ENCODE results near the gene GTF3C1. TPM values are rescaled to one million over a fixed set of nuclear protein-coding genes. Genes with fewer than 3 reads are reported as not detected.
A peak's percentile ranks its signal among the peaks of the same experiment; 100 is the strongest.

GTF3C1 gene
- total RNA-seq, 2 donors from 2014 or later = 39.8 to 47.7 TPM

DNA sequence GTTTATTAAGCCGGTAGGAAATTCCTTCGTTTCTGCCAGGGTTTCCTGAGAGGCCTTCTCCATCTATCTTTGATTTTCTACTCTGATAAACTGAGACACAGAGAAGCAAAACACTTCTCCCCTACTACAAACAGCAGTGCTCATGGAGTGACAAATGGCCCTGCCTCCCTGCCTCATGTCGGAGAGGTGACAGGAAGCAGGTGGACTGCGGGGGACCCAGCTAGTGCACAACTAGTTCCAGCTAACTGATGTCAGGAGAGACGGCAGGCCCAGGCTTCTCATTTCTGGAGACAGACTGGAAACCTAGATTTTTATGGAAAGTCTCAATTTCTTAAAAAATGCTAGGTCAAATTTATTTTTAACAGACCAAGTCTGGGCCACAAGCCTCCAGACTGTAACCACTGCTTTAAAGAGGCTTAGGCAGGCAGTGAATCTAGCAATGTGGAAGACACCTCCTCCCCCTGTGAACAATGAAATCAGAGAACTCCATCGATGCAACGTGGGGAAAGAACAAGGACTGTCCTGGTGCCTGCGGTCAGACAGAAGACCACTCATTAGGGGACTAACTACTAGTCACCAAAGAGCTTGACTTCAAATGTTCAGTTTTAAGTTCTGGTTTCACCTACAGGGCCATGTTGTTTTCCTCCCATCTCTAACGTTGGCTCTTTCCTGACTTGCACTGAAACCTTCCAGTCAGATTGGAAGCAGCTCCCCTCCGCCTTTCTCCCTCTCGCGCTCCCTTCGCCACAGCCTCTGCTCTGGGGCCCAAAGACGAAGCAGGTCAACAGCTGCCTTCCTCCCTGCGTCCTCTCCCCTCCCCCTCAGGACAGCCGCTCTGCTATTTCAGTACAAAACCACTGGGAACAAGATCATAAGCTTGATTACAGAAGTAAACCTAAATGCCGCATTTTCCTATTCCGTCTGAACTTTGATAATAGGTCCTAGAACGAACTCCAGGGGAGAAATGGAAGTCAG lies 17.6 kb downstream of the GTF3C1 start:
- intact Hi-C loops (cut with DNase I) = no loop called here
- no peak for DNase-seq (ENCODE audit: low spot score)

- intact Hi-C loops (cut with DNase I) = no loop called here
- DNase-seq (ENCODE audit: low spot score) = no peak
Observed at GRCh38 chr16:27531186-27531585, 18.5 kb downstream of the GTF3C1 start.

DNA sequence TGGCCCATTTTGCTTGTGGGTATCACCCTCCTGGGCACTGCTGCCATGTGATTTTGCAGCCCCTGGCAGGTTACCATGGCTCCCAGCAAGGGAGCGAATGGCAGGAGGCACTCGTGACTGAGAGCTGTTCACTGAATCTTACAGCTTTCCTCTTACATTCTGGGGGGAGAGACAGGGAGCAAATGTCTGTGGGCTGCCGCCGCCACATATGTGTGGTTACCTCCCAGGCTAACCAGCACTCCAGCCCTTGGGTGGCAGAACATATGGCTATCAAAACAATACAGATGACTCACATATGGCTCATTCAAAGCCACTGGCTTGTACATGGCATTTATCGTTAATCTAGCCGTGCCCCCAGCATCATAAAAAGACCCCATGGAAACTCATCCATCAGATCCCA lies 19.8 kb downstream of the GTF3C1 start:
- intact Hi-C loops (cut with DNase I) = no loop called here

DNA sequence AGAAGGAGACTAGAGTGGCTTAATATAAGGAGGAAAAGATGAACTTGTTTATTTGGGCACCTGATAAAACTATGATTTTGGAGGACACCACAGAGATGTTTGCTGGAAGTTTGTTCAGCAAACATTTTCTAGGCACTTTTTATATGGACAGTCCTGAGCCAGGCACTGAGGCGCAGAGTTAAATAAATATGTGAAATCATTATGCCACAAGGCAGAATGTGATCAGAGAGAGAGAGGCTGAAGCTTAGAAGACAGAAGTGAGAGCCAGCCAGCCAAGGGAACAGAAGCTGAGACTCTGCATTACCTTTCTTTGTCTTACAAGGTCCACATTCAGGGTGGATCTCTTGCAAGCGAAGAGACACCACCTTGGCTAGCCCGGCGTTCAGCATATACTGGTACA lies 21.4 kb downstream of the GTF3C1 start:
- intact Hi-C loops (cut with DNase I) = no loop called here
- DNase-seq (ENCODE audit: low spot score) = no peak

More for the DNA sequence above, 19.8 kb downstream of the GTF3C1 start:
- no peak for DNase-seq (ENCODE audit: low spot score)

DNA sequence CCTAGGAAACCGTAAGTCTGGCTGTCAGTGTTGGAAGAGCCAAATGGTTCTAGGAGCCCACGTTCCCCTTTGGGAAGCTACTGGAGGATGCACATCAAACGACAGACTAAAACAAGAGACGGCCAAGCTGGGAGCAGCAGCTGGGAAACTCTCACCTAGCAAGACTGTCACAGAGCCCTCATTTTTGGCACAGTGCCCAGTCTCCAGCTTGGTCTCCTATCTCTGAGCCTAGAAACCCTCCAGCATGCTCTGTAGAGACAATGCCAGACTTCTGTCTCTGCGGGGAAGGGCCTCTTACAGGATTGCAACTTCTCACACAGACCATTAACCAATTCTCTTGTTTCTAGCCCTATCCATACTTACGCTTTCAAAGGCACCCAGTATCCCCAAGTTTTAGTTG lies 23.5 kb downstream of the GTF3C1 start:
- DNase-seq (ENCODE audit: low spot score) = no peak
- intact Hi-C loops (cut with DNase I) = no loop called here

- no peak for DNase-seq (ENCODE audit: low spot score)
- intact Hi-C loops (cut with DNase I) = no loop called here
Observed at GRCh38 chr16:27522173-27522707, 27.5 kb downstream of the GTF3C1 start.

DNA sequence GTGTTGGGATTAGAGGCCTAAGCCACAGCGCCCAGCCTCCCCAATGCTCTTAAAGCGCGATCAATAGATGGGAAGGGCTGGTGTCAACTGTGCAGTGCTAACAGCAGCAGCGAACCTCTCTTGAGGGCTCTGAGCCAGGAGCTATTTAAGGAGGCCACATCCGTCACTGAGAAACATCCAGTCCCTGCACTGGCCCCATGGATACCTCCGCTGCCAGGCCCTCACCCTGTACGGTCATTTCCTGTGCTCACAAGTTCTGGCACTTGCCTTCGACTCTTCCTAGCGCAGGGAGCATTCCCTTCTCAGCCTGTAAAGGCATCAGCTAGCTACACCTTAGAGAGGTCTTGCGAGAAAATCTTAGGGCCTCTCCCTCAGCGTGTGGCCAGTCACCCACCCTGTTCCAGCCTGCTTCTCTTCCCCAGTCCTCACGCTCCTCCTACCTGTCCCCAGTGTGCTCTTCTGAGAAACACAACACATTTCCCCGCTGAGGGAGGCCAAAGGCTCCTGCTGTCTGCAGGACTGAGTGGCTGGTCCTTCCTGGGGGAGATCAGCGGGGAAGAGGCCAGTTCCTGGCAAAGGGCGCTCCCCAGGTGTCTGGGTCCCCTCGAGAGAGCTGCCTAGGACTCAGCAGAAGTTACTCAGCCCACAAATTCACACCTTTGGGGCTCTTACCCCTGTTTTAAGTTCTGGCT lies 28.6 kb downstream of the GTF3C1 start:
- intact Hi-C loops (cut with DNase I) = no loop called here
- DNase-seq (ENCODE audit: low spot score) = no peak

- DNase-seq (ENCODE audit: low spot score) = no peak
- intact Hi-C loops (cut with DNase I) = no loop called here
Observed at GRCh38 chr16:27518226-27518625, 31.5 kb downstream of the GTF3C1 start.

DNA sequence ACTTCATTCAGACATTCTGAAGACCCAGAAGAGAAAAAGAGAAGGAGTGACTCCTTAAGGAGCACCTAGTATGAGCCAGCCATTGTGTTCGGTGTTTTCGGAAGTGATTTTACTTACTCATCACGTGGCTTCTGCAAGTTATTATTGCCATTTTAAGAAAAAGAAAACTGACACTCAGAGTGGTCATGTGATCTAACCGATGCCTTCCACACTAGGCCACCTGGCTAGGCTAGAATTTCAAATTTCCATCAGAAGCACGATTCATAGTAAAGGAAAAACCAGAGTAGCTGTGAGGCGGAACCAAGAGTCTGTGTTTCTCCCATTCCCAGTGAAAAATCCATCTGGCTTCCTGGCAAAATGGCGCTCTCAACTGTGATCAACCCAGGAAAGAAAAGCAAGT lies 32.0 kb downstream of the GTF3C1 start:
- intact Hi-C loops (cut with DNase I) = no loop called here
- DNase-seq (ENCODE audit: low spot score) = no peak

DNA sequence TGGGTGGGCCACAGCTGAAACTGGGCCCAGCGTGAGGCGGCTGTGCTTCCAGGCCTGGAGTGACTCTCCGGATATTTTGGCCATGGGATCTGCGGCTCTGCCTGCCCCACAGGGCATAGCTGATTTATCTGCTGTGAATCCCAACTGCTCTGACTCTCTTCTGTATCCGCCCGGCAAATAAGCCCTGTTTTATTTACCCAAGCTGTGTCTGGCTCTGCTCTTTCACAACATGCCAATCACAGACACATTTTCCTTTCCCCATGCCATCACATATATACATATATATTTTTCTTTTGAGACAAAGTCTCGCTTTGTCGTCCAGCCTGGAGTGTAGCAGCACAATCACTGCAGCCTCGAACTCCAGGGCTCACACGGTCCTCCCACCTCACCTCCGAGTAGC lies 33.3 kb downstream of the GTF3C1 start:
- DNase-seq (ENCODE audit: low spot score) = no peak
- intact Hi-C loops (cut with DNase I) = no loop called here

GRCh38 chr16:27515874-27516353 lies 33.8 kb downstream of the GTF3C1 start:
- no peak for DNase-seq (ENCODE audit: low spot score)
- intact Hi-C loops (cut with DNase I) = no loop called here

DNA sequence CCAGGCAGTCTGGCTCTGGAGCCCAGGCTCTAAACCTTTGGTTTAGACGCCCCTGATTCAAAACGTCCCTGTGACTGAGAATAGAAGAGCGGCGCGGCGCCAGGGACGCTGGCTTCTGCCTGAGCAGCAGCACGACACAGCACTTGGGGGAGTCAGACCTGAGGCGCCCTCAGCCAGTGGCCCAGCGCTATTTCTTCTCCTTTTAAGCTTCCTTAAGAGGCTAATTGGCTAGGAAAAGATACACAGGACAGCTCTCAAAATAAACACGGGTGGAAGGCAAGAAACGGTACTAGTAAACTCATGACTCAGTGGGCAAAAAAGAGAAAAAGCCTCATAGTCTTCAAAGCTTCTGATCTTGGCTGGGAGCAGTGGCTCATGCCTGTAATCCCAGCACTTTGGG lies 34.9 kb downstream of the GTF3C1 start:
- no peak for DNase-seq (ENCODE audit: low spot score)
- intact Hi-C loops (cut with DNase I) = no loop called here

- intact Hi-C loops (cut with DNase I) = no loop called here
- no peak for DNase-seq (ENCODE audit: low spot score)
Observed at GRCh38 chr16:27511657-27512448, 37.9 kb downstream of the GTF3C1 start.

DNA sequence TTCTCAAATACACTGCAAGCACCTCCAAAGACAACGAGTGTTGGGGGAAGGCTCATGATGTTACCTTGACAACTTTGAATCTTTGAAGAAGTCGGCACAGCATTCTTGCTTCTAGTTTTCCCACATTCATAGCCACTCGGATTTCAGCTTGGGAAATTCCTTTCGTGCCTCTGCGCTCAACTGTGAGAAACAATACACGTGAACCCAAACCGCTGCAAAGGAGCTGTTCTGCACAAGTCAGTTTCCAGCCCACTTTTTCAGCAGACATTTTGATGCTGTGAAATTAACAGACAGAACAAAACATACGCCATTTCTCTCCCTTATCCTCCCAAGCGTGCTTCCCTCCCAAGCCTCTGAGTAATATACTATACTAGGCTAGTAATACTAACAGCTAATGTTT lies 41.2 kb downstream of the GTF3C1 start:
- intact Hi-C loops (cut with DNase I) = no loop called here
- DNase-seq (ENCODE audit: low spot score) = no peak

GRCh38 chr16:27506771-27507170 lies 42.9 kb downstream of the GTF3C1 start:
- intact Hi-C loops (cut with DNase I) = no loop called here
- no peak for DNase-seq (ENCODE audit: low spot score)

GRCh38 chr16:27505297-27506236 lies 44.1 kb downstream of the GTF3C1 start:
- intact Hi-C loops (cut with DNase I) = no loop called here
- DNase-seq (ENCODE audit: low spot score) = no peak

- no peak for DNase-seq (ENCODE audit: low spot score)
- intact Hi-C loops (cut with DNase I) = no loop called here
Observed at GRCh38 chr16:27503662-27504061, 46.1 kb downstream of the GTF3C1 start.

DNA sequence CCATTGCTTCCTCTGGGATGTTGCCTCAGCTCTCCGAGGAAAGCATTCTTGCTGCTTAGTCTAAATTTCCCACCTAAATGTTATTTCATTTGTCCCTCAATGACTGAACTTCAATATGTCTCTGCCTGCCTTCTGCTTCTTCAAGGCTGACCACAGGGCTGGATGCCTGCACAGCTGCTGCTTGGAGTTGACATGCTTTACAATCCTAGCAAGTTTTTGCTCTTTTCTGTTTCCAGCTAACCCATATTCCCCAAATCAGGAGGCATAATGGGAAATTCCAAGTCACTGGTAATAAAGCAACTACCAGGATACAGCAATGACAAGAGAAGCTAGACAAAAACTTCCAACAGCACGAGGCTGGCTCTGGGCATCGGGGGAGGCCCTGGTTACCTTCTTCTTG lies 48.9 kb downstream of the GTF3C1 start:
- intact Hi-C loops (cut with DNase I) = no loop called here
- DNase-seq (ENCODE audit: low spot score) = peak; percentile 58

All from posterior vena cava (tissue), 2 donors.